Activated naive CD8-positive, alpha-beta T cell treated with anti-CD3 and anti-CD28 coated beads for 36 hours (primary cell): ENCODE measurements around the gene JAZF1. TPM values are rescaled to one million over a fixed set of nuclear protein-coding genes. Genes with fewer than 3 reads are reported as not detected.
A peak's percentile ranks its signal among the peaks of the same experiment; 100 is the strongest.
"Not testable (repeated sequence)": the region's sequence is repeated elsewhere in the genome, so short reads cannot be mapped to it uniquely, and the experiment has no call there.

Experiments
- DNase-seq: peaks from one replicate; pipeline ENCODE4 v3.0.0; 2021
- H3K27ac Mint-ChIP-seq: one replicate; pipeline ENCODE4 v1.8.0; 2022; ENCODE audit warnings: mild to moderate bottlenecking, moderate library complexity, mixed read lengths
- H3K27me3 Mint-ChIP-seq: one replicate; pipeline ENCODE4 v1.8.0; 2022; ENCODE audit warnings: mild to moderate bottlenecking, mixed read lengths
- H3K36me3 Mint-ChIP-seq: one replicate; pipeline ENCODE4 v1.8.0; 2021; ENCODE audit warnings: mild to moderate bottlenecking, mixed read lengths
- H3K4me1 Mint-ChIP-seq: one replicate; pipeline ENCODE4 v1.8.0; 2021; ENCODE audit warnings: mixed read lengths
- H3K4me3 Mint-ChIP-seq: one replicate; pipeline ENCODE4 v1.8.0; 2022; ENCODE audit warnings: mild to moderate bottlenecking, moderate library complexity, mixed read lengths
- H3K9me3 Mint-ChIP-seq: one replicate; pipeline ENCODE4 v1.8.0; 2022; ENCODE audit warnings: mixed read lengths
- total RNA-seq, 2 experiments: library from RNA; stranded (reverse); gene quantifications; one replicate each; pipeline ENCODE4 v1.2.3, GENCODE V29; 2021

The JAZF1 gene
- total RNA-seq, 2 experiments from 2014 or later = 6.6 to 7.4 TPM

- no peak for DNase-seq
- H3K27me3 Mint-ChIP-seq = no peaks in the 10 kb centered on the region
- H3K4me3 Mint-ChIP-seq = no peak overlapping the region
- H3K9me3 Mint-ChIP-seq = no peaks in the 10 kb centered on the region
- H3K27ac Mint-ChIP-seq = no peak overlapping the region
- peaks cover 20% of the 10 kb centered on the region for H3K4me1 Mint-ChIP-seq
- H3K36me3 Mint-ChIP-seq = no peaks in the 10 kb centered on the region
Measured at GRCh38 chr7:28036696-28037095, 143.9 kb downstream of the JAZF1 start.

- DNase-seq = no peak
- no peak overlapping the region for H3K27ac Mint-ChIP-seq
- H3K4me1 Mint-ChIP-seq = peaks cover 20% of the 10 kb centered on the region
- no peaks in the 10 kb centered on the region for H3K27me3 Mint-ChIP-seq
- H3K36me3 Mint-ChIP-seq = no peaks in the 10 kb centered on the region
- H3K4me3 Mint-ChIP-seq = no peak overlapping the region
- H3K9me3 Mint-ChIP-seq = no peaks in the 10 kb centered on the region
Measured at GRCh38 chr7:28033386-28033785, 147.2 kb downstream of the JAZF1 start.

GRCh38 chr7:28032738-28033380 is 147.7 kb downstream of the JAZF1 start:
- DNase-seq = no peak
- no peak overlapping the region for H3K27ac Mint-ChIP-seq
- H3K9me3 Mint-ChIP-seq = no peaks in the 10 kb centered on the region
- H3K27me3 Mint-ChIP-seq = no peaks in the 10 kb centered on the region
- no peaks in the 10 kb centered on the region for H3K36me3 Mint-ChIP-seq
- H3K4me1 Mint-ChIP-seq = peaks cover 18% of the 10 kb centered on the region
- H3K4me3 Mint-ChIP-seq = no peak overlapping the region

- Mint-ChIP-seq H3K4me3 (no peak overlapping the region), H3K36me3 (no peaks in the 10 kb centered on the region), H3K4me1 (peaks cover 3% of the 10 kb centered on the region), H3K27me3 (no peaks in the 10 kb centered on the region), H3K9me3 (no peaks in the 10 kb centered on the region), H3K27ac (no peak overlapping the region)
- no peak for DNase-seq
Measured at GRCh38 chr7:28029051-28029450, 151.5 kb downstream of the JAZF1 start.

GRCh38 chr7:28028471-28028870 is 152.1 kb downstream of the JAZF1 start:
- Mint-ChIP-seq H3K27ac (no peak overlapping the region), H3K9me3 (no peaks in the 10 kb centered on the region), H3K36me3 (no peaks in the 10 kb centered on the region), H3K4me1 (peaks cover 3% of the 10 kb centered on the region), H3K4me3 (no peak overlapping the region), H3K27me3 (no peaks in the 10 kb centered on the region)
- no peak for DNase-seq

GRCh38 chr7:28026237-28026636 is 154.4 kb downstream of the JAZF1 start:
- H3K9me3 Mint-ChIP-seq = no peaks in the 10 kb centered on the region
- H3K36me3 Mint-ChIP-seq = no peaks in the 10 kb centered on the region
- H3K27ac Mint-ChIP-seq = no peak overlapping the region
- H3K4me3 Mint-ChIP-seq = no peak overlapping the region
- peaks cover 3% of the 10 kb centered on the region for H3K4me1 Mint-ChIP-seq
- peaks cover 4% of the 10 kb centered on the region for H3K27me3 Mint-ChIP-seq
- DNase-seq = no peak

GRCh38 chr7:28024786-28025334 is 155.7 kb downstream of the JAZF1 start:
- no peaks in the 10 kb centered on the region for H3K9me3 Mint-ChIP-seq
- no peak overlapping the region for H3K27ac Mint-ChIP-seq

GRCh38 chr7:28020302-28020940 is 160.2 kb downstream of the JAZF1 start:
- Mint-ChIP-seq H3K36me3 (no peaks in the 10 kb centered on the region), H3K4me3 (no peak overlapping the region), H3K4me1 (peaks cover 4% of the 10 kb centered on the region), H3K9me3 (no peaks in the 10 kb centered on the region), H3K27me3 (peaks cover 8% of the 10 kb centered on the region), H3K27ac (no peak overlapping the region)
- peak; percentile 14 for DNase-seq

More at GRCh38 chr7:28024786-28025334, 155.7 kb downstream of the JAZF1 start:
- H3K4me1 Mint-ChIP-seq = peaks cover 7% of the 10 kb centered on the region
- DNase-seq = no peak
- H3K36me3 Mint-ChIP-seq = no peaks in the 10 kb centered on the region
- peaks cover 8% of the 10 kb centered on the region for H3K27me3 Mint-ChIP-seq
- no peak overlapping the region for H3K4me3 Mint-ChIP-seq

- Mint-ChIP-seq H3K4me1 (peaks cover 4% of the 10 kb centered on the region), H3K4me3 (no peak overlapping the region)
Measured at GRCh38 chr7:28018856-28019465, 161.6 kb downstream of the JAZF1 start.

GRCh38 chr7:28018446-28018845 is 162.1 kb downstream of the JAZF1 start:
- Mint-ChIP-seq H3K36me3 (peaks cover 7% of the 10 kb centered on the region), H3K4me1 (peaks cover 4% of the 10 kb centered on the region), H3K27ac (no peak overlapping the region), H3K4me3 (no peak overlapping the region), H3K9me3 (peaks cover 7% of the 10 kb centered on the region), H3K27me3 (peaks cover 8% of the 10 kb centered on the region)
- DNase-seq = no peak

More at GRCh38 chr7:28018856-28019465, 161.6 kb downstream of the JAZF1 start:
- Mint-ChIP-seq H3K9me3 (peaks cover 7% of the 10 kb centered on the region), H3K36me3 (peaks cover 7% of the 10 kb centered on the region), H3K27me3 (peaks cover 8% of the 10 kb centered on the region), H3K27ac (no peak overlapping the region)
- DNase-seq = no peak

GRCh38 chr7:28018020-28018419 is 162.6 kb downstream of the JAZF1 start:
- DNase-seq = no peak
- no peak overlapping the region for H3K4me3 Mint-ChIP-seq
- peaks cover 7% of the 10 kb centered on the region for H3K9me3 Mint-ChIP-seq
- peaks cover 8% of the 10 kb centered on the region for H3K27me3 Mint-ChIP-seq
- peaks cover 4% of the 10 kb centered on the region for H3K4me1 Mint-ChIP-seq
- H3K27ac Mint-ChIP-seq = no peak overlapping the region
- H3K36me3 Mint-ChIP-seq = peaks cover 7% of the 10 kb centered on the region

GRCh38 chr7:28017372-28017771 is 163.2 kb downstream of the JAZF1 start:
- Mint-ChIP-seq H3K4me3 (no peak overlapping the region), H3K27me3 (peaks cover 8% of the 10 kb centered on the region), H3K9me3 (peaks cover 7% of the 10 kb centered on the region), H3K27ac (no peak overlapping the region), H3K36me3 (peaks cover 7% of the 10 kb centered on the region), H3K4me1 (peaks cover 4% of the 10 kb centered on the region)
- DNase-seq = no peak

GRCh38 chr7:28016297-28016696 is 164.3 kb downstream of the JAZF1 start:
- H3K4me3 Mint-ChIP-seq = no peak overlapping the region
- H3K9me3 Mint-ChIP-seq = peaks cover 7% of the 10 kb centered on the region
- peaks cover 5% of the 10 kb centered on the region for H3K27me3 Mint-ChIP-seq
- H3K36me3 Mint-ChIP-seq = peaks cover 7% of the 10 kb centered on the region
- DNase-seq = no peak
- H3K4me1 Mint-ChIP-seq = peaks cover 4% of the 10 kb centered on the region
- no peak overlapping the region for H3K27ac Mint-ChIP-seq

- Mint-ChIP-seq H3K4me3 (no peak overlapping the region), H3K27ac (no peak overlapping the region), H3K4me1 (peaks cover 3% of the 10 kb centered on the region)
Measured at GRCh38 chr7:28015169-28015568, 165.4 kb downstream of the JAZF1 start.

GRCh38 chr7:28014340-28014739 is 166.3 kb downstream of the JAZF1 start:
- H3K4me1 Mint-ChIP-seq, H3K27ac Mint-ChIP-seq, DNase-seq, H3K9me3 Mint-ChIP-seq, H3K4me3 Mint-ChIP-seq, H3K36me3 Mint-ChIP-seq, H3K27me3 Mint-ChIP-seq: not testable (repeated sequence)

More at GRCh38 chr7:28015169-28015568, 165.4 kb downstream of the JAZF1 start:
- Mint-ChIP-seq H3K36me3 (peaks cover 7% of the 10 kb centered on the region), H3K27me3 (no peaks in the 10 kb centered on the region), H3K9me3 (peaks cover 7% of the 10 kb centered on the region)
- no peak for DNase-seq
